Hepatic stellate cell (primary cell): Measurements from ENCODE around the gene CRIM1.
A peak's percentile ranks its signal among the peaks of the same experiment; 100 is the strongest.

ENCODE experiments used
- DNase-seq: peaks from one replicate; pipeline ENCODE4 v3.0.0; 2011; ENCODE audit warnings: low spot score

The CRIM1 gene

DNA sequence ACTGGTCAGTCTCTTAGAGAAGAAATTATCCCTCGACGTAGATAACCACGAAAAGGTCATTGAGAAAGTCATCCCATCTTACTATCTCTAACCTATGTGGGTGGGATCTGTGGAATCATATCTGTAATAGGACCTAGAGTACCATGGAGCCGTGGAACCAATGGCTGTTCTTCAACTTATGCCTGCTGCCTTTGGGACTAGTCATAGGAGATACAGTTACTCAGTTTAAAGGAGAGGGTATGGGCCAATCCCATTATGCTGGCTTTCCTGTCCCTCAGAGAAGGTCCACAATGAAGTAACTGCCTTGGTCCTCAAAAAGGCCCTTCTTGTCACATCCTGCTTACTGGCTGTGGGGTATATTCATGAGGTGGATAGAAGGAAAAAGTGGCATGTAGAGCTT lies 164.9 kb downstream of the CRIM1 start:
- no peak for DNase-seq

GRCh38 chr2:36523153-36523552 lies 167.6 kb downstream of the CRIM1 start:
- no peak for DNase-seq

GRCh38 chr2:36525245-36525644 lies 169.7 kb downstream of the CRIM1 start:
- DNase-seq = no peak

DNA sequence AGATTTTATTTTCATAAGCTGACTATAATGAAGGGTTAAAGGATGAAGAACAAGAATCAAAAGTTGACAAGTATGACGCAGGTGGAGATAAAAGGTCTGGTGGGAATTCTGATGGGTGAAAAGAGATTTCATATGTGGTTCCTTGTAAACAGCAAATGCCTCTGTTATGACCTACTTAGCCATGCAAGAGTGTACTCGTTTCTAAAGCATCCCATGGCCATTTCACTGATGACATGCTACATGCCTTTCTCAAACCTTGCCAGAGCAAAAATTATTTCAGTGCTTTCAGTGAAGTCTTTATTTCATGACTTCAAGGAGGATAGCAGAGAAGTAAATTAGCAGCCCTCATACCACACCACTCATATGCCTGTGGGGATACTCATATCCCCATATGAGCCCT lies 170.6 kb downstream of the CRIM1 start:
- no peak for DNase-seq

GRCh38 chr2:36528274-36528673 lies 172.7 kb downstream of the CRIM1 start:
- no peak for DNase-seq

DNA sequence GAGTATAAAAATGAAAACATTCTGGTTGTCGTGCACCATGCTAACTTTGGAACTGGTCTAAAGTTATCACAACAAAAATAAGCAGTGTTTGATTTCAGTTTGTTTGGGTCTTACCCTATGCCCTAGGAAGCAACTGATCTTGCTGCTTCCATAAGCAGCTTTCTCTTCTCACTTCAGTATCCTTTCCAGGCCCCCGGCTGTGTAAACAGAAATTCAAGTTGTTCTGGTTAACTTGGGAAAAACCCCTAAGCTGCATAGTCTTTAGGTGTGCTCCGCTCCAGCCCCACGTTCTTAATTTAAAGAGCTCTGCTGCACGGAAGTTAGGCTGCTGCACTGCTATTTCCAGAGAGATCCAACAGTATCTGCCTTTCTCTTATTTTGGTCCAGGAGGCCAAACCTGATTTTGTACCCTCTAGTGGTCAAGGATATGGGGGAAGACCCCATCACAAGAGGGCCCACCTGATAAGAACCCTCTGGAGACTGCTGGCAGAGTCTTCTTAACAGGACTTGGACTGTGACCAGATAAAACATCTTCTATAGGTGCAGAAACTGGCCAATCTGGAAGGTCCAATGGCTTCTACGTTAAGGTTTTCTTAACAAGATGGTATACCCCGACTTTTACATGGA lies 173.3 kb downstream of the CRIM1 start:
- no peak for DNase-seq

- peak; percentile 14 for DNase-seq
Measured at GRCh38 chr2:36530178-36530982, 174.8 kb downstream of the CRIM1 start.

GRCh38 chr2:36530983-36531354 lies 175.4 kb downstream of the CRIM1 start:
- peak; percentile 45 for DNase-seq

- DNase-seq = no peak
Measured at GRCh38 chr2:36534275-36534799, 178.8 kb downstream of the CRIM1 start.

GRCh38 chr2:36535099-36535498 lies 179.5 kb downstream of the CRIM1 start:
- no peak for DNase-seq

- no peak for DNase-seq
Measured at GRCh38 chr2:36536776-36537175, 181.2 kb downstream of the CRIM1 start.

DNA sequence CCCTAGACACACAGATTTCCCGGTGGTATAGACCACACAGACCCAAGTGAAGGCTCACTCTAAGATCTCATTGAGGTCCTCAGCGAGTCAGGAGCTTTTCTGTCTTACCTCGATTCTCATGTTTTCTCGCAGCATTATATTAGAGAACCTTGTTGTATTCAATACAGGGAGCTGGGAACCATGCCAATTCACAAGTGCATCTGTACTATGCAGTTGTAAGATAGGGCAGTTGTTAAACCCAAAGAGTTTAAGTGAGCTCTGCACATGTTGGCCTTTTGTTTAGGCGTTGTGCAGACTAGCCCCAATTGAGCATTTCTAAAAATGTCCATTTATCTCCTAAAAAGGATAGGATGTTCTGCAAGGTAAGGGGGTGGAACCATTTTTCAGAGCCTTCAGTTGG lies 182.8 kb downstream of the CRIM1 start:
- DNase-seq = no peak

DNA sequence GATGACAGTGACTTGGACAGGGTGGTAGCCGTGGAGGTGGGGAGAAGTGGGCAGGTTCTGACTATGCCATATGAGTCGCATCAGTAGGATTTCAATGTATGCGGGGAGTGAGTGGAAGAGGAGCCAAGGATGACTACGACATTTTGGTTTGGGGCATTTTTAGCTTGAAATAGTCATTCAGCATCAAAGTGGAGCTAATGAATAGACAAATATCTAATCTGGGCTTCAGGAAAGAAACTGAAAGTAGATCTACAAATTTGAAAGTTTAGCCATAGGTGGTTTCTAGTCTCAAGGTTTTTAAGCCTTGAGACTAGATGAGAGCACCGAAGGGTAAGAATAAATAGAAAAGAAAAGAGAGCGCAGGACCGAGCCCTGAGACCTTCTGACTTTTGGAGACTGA lies 184.1 kb downstream of the CRIM1 start:
- peak; percentile 19 for DNase-seq

DNA sequence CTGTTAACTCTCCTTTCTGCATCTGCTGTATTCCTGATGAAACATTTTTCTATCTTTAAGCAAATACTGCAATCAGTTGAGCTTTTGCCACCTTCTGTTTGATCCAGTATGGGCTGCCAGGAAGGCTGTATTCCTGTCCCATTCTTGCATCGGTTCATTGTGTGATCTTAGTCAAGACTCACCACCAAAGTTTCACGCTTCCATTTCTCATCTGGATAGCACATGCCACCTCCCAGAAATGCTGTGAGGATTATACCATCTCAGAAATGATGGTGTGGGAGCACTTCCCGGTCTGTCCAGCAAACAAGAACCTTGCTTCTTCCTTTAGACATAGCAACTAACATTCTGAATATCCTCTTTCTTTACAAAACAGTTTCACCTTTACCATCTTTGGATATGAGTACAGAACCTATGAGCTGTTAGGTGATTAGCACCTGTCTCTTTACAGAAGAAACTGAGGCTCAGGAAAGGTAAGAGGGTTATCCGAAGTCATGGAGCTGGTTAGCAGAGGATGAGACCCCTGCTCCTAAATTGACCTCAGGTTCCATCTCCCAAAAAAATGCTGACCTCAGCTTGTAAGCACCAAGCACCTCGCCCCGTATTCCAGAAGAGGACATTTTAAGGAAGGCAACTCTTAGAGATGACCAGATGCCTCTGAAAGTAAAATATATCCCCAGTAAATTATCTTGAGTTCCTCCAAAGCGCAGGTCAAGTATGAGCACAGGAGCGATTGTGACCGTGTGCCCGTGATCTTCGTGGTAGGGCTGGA lies 185.6 kb downstream of the CRIM1 start:
- no peak for DNase-seq

GRCh38 chr2:36541891-36542595 lies 186.5 kb downstream of the CRIM1 start:
- DNase-seq = no peak

DNA sequence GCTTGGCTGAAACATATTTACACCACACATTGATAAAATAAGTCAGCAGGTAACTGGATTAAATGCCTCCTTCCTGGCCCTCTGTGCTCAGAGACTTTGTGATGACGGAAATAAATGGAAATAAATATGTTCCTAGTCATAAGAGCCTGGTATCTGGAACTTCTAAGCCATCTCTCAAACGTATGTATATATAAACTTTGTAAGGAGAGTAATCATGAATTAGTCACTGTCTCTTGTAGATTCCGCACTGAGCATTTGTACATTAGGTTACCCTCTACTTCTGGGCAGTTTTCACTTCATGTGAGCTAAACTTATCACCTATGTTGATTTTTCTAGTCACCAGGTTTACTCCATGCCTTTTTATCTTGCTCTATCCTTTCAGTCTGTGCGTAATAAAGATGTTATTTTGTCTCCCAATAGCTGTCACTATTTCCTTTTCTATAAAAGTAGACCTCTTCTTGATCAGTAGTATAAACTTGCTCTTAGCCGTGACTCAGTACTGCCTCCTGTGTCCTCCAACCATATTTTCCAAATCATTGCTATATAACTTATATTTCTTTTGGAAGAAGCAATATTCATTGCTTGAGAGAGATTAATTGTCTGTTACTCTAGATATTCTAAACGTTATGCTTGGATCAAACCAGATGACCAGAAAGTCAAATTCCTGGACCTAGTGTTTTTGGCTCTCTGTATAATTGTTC lies 189.2 kb downstream of the CRIM1 start:
- no peak for DNase-seq

DNA sequence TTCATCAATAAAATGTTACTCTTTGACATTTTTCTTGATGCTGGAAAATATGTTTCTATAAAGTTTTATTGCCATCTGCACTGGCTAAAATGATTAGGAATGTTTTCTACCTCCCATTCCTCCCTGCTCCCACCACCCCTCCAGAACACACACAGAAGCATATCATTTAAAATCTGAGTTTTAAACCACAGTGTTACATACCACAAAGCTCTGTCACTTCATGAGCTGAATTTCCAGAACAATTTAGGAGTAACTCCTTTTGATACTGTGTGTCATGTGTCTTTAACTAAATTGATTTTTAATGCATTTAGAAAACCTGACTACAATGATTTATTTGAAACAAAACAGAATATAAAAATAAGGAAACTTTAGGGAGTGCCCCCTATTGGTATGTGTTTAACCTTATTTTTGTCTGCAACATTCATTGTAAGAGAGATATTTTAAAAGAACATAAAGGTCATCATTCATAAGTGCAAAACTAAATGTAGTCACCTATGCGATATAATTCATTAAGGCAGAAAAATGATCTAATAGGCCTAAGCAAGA lies 190.4 kb downstream of the CRIM1 start:
- DNase-seq = no peak

DNA sequence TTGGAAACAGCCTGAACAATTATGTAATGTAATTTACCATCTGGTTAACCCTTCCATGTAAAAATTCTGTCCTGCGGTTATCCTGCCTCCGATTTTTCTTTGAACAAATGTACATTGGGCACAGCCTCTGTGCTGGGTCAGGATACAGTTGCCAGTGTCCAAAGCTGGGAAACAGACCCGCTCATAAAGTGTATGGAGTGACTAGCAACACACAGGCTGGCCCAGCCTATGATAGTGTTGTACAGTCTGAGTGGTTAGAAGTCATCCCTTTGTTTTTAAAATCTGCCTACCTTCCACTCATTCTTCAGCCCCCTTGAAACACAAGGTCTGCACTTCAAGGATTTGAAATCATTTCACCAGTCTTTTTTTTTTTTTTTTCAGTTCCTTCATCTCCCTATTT lies 192.3 kb downstream of the CRIM1 start:
- DNase-seq = no peak

GRCh38 chr2:36549165-36549574 lies 193.6 kb downstream of the CRIM1 start:
- DNase-seq = no peak

DNA sequence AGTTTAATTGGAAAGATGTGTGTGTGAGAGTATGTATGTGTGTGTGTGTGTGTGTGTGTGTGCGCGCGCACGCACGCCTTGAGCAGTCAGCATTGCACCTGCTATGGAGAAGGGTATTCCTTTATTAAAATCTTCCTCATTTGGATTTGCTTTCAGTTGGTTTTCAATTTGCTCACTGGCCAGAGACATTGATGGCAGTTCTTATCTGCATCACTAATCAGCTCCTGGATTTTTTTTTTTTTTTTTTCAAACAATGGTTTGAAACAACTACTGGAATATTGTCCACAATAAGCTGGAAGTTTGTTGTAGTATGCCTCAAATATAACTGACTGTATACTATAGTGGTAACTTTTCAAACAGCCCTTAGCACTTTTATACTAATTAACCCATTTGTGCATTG lies 194.4 kb downstream of the CRIM1 start:
- no peak for DNase-seq

DNA sequence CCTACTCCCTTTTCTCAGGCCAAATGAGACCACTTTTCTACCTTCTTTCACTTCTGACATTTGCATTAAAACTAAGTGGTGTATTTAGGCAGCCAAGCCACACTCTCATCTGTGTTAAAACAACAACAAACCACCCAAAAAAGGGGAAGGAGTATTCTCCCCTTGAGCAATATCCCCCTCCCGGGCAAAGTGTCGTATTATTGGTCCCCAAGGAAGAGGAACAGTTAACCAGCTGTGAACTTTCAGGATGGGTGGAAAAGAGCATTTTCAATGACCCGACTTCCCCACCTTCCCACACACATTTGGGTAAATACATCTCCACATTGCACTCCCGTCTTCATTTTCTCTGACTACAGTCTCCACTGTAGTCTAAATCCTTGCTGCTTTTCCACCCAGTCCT lies 198.1 kb downstream of the CRIM1 start:
- no peak for DNase-seq
